Upper lobe of left lung (tissue), 6 donors: ENCODE results near the gene TGFB1I1. TPM values are rescaled to one million over a fixed set of nuclear protein-coding genes. Genes with fewer than 3 reads are reported as not detected.

Source experiments
- ATAC-seq, 2 donors: fragments of 200-7000 bp; cut with Tn5 transposase; one replicate each; pipeline ENCODE4 v1.9.1; 2022; ENCODE audit warnings: mild to moderate bottlenecking in 2 of 2, moderate library complexity in 2 of 2; ENCODE audit not compliant: low FRiP score in 2 of 2
- DNase-seq, 2 donors: peaks; one replicate each; pipeline ENCODE4 v3.0.0-alpha.2; 2019 to 2020
- H3K27ac ChIP-seq, 4 donors: fragments of 200-600 bp; sonication (generic); one replicate each; pipeline ENCODE4 v1.5.1; 2016 to 2019
- H3K27me3 ChIP-seq, 4 donors: fragments of 200-600 bp; sonication (generic); one replicate each; pipeline ENCODE4 v1.5.1; 2017 to 2019
- H3K36me3 ChIP-seq, 4 donors: fragments of 200-600 bp; sonication (generic); one replicate each; pipeline ENCODE4 v1.5.1; 2016 to 2019
- H3K4me1 ChIP-seq, 4 donors: fragments of 200-600 bp; sonication (generic); one replicate each; pipeline ENCODE4 v1.5.1; 2018 to 2019
- H3K4me3 ChIP-seq, 4 donors: fragments of 200-600 bp; sonication (generic); one replicate each; pipeline ENCODE4 v1.5.1; 2017 to 2019; ENCODE audit warnings: mild to moderate bottlenecking in 2 of 4, moderate library complexity in 1 of 4
- H3K9me3 ChIP-seq, 4 donors: fragments of 200-600 bp; sonication (generic); one replicate each; pipeline ENCODE4 v1.5.1; 2018 to 2019
- EP300 ChIP-seq, 4 donors: sonication (generic); formaldehyde crosslinking; IDR thresholded peaks; one replicate each; pipeline ENCODE4 v1.5.1; 2017; ENCODE audit warnings: antibody characterized with exemption in 4 of 4, control low read depth in 2 of 4
- POLR2A ChIP-seq, 4 donors: fragments of 450-650 bp; IDR thresholded peaks; one replicate each; pipeline ENCODE4 v1.5.1; 2016 to 2017; ENCODE audit warnings: antibody characterized with exemption in 4 of 4, mild to moderate bottlenecking in 2 of 4
- POLR2AphosphoS5 ChIP-seq, 2 donors: sonication (generic); formaldehyde crosslinking; IDR thresholded peaks; one replicate each; pipeline ENCODE4 v1.5.1; 2017; ENCODE audit warnings: antibody characterized with exemption in 2 of 2
- WGBS, 2 donors: methylation state at CpG; one replicate each; pipeline ENCODE4 v1.1.5; 2017 to 2018; 5-methylcytosine and 5-hydroxymethylcytosine counted together
- total RNA-seq, 6 donors: library from RNA; depleted of rRNA in 4 of 6; stranded (reverse); fragments of >200 nt in 4 of 6; gene quantifications; one replicate each; pipeline versions ENCODE4 v1.1.0 to v1.2.1, GENCODE V29; 2016 to 2021
- TF ChIP-seq, protein P1 (sequence below), 6 experiments: fragments of 450-650 bp in 4 of 6; fragments of 200-600 bp in 2 of 6; sonication (generic) in 2 of 6; IDR thresholded peaks; one replicate each; pipeline ENCODE4 v1.5.1; 2016 to 2019; ENCODE audit warnings: antibody characterized with exemption in 6 of 6
- donor health status: DM: no; HTN: no; CAD: no; lungs with moderate emphysema.
- donor health status: DM: no; HTN: yes; CAD: no; lungs with severe emphysema.

Gene TGFB1I1
- total RNA-seq, 6 donors from 2014 or later: 21.0 to 62.8 (median 27.8) TPM

DNA sequence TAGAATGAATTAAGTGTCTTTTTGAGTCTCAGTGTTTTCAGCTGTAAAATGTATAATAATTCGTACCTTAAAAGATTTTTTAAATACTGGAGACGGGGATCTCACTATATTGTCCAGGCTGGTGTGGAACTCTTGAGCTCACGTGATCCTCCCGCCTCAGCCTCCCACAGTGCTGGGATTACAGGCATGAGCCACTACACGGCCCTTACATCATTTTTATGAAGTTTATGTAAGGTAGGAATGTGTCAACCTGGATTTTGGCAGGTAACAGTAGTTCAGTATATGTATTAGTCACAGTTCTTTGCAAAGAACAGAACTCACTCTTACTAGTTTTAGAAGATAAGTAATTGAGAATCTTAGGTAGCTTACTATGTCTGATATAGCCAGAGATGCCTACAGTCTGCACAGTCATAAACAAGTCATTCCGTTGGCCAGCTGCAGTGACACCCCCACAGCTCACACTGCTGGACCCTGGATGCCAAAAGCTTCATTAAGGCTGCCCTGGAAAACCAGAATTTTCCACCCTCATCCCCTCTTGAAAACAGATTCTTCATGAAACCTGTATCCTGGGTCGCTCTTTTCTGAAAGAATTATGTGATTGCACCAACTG lies 43.2 kb upstream of the TGFB1I1 start:
- TF ChIP-seq, protein P1, sequence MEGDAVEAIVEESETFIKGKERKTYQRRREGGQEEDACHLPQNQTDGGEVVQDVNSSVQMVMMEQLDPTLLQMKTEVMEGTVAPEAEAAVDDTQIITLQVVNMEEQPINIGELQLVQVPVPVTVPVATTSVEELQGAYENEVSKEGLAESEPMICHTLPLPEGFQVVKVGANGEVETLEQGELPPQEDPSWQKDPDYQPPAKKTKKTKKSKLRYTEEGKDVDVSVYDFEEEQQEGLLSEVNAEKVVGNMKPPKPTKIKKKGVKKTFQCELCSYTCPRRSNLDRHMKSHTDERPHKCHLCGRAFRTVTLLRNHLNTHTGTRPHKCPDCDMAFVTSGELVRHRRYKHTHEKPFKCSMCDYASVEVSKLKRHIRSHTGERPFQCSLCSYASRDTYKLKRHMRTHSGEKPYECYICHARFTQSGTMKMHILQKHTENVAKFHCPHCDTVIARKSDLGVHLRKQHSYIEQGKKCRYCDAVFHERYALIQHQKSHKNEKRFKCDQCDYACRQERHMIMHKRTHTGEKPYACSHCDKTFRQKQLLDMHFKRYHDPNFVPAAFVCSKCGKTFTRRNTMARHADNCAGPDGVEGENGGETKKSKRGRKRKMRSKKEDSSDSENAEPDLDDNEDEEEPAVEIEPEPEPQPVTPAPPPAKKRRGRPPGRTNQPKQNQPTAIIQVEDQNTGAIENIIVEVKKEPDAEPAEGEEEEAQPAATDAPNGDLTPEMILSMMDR (IDR thresholded peaks at IDR 0.05): no peak
- no peak for TF ChIP-seq POLR2A (IDR thresholded peaks at IDR 0.05)
- no peak for TF ChIP-seq POLR2AphosphoS5 (IDR thresholded peaks at IDR 0.05)
- TF ChIP-seq EP300 (IDR thresholded peaks at IDR 0.05): no peak
- DNase-seq (no peak), ATAC-seq (no peak)
- 80 to 81% methylated on average over 7 of the region's 7 CpGs for WGBS, 2 donors
- H3K4me3 ChIP-seq: no peak overlapping the region
- H3K4me1 ChIP-seq: peaks cover 3 to 6% (median 5%) of the 10 kb centered on the region in 4 donors
- H3K36me3 ChIP-seq: no peaks in the 10 kb centered on the region
- H3K27me3 ChIP-seq: no peaks in the 10 kb centered on the region
- no peaks in the 10 kb centered on the region for H3K9me3 ChIP-seq
- H3K27ac ChIP-seq: no peak overlapping the region

DNA sequence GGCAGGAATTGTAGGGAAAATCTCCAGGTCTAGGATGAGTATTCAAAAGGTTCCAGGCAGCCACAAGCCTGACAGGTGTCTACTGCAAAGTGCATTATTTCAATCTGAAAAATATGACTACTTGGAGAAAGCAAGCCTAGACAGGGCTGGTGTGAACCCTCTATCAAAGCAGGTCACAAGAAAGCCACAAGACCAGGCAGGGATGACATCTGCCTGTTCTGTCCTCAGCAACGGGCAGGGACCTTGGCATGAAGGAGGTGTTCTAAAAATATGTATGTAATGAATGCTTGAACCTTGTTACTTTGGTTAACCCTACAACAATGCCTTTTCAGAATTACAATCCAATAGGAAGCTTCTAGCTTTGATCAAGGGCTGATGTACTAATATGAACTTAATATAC lies 42.6 kb upstream of the TGFB1I1 start:
- Histone ChIP-seq H3K36me3 (no peaks in the 10 kb centered on the region), H3K9me3 (no peaks in the 10 kb centered on the region), H3K4me3 (no peak overlapping the region), H3K27me3 (no peaks in the 10 kb centered on the region), H3K4me1 (peaks cover 3 to 6% (median 5%) of the 10 kb centered on the region in 4 donors), H3K27ac (no peak overlapping the region)
- ATAC-seq (no peak), DNase-seq (no peak)
- TF ChIP-seq, protein P1 (IDR thresholded peaks at IDR 0.05): no peak
- WGBS, 2 donors: 13 to 50% methylated on average over 1 of the region's 1 CpG

DNA sequence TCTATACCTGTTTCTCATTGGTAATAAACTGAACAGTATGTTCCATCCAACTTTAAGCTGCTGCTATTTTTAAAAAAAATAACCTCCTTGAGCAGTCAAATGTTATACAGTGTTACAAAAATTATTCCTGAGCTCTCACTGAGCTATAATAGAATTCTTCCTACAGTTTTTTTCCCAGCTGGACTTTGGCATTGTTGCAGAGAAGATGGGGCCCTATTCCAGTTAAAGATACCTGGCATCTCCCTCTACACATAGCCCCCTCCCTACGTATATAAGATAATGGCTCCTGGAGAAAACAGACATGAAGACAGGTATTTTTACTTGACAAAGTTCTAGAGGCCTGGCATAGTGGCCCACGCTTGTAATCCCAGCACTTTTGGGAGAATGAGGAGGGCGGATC lies 42.2 kb upstream of the TGFB1I1 start:
- no peaks in the 10 kb centered on the region for H3K27me3 ChIP-seq
- no peaks in the 10 kb centered on the region for H3K36me3 ChIP-seq
- H3K27ac ChIP-seq: no peak overlapping the region
- no peak overlapping the region for H3K4me3 ChIP-seq
- ATAC-seq (no peak), DNase-seq (no peak)
- peaks cover 3 to 6% (median 5%) of the 10 kb centered on the region in 4 donors for H3K4me1 ChIP-seq
- no peaks in the 10 kb centered on the region for H3K9me3 ChIP-seq
- TF ChIP-seq POLR2A (IDR thresholded peaks at IDR 0.05) (no peak), EP300 (IDR thresholded peaks at IDR 0.05) (no peak), POLR2AphosphoS5 (IDR thresholded peaks at IDR 0.05) (no peak)
- TF ChIP-seq, protein P1 (IDR thresholded peaks at IDR 0.05): no peak
- 83 to 89% methylated on average over 3 of the region's 3 CpGs for WGBS, 2 donors

DNA sequence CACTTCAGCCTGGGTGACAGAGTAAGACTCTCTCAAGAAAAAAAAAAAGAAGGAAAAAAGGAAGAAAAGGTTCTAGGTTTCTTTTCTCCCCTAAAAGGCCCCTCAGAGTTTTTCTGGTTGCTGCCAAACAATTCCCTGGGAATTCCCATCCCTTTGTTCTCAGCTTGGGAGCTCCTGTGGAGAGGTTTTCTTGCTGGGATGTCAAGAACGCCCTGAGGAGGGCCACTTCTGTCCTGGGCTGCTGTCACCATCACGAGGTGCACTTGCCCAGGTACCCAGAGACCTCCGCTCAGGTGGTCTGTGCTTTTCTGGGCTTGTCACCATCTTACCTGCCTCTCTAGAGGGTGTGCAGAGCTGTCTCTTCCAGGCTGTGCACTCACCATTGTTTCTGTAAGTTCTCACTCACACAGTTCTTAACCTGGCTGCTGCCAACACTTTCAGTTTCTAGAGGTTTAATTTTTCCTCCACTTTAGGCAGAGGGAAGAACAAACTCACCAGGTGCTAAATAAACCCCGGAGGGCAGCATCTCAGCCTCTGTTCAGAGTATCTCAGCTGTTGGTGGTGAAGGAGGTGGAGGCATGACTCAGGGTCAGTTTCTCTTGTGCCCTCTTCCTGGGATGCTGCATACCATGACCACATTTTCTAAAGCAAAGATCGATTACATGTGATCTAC lies 41.4 kb upstream of the TGFB1I1 start:
- Histone ChIP-seq H3K4me3 (no peak overlapping the region), H3K36me3 (no peaks in the 10 kb centered on the region), H3K4me1 (peaks cover 3 to 6% (median 5%) of the 10 kb centered on the region in 4 donors), H3K27me3 (no peaks in the 10 kb centered on the region), H3K9me3 (no peaks in the 10 kb centered on the region), H3K27ac (no peak overlapping the region)
- 55 to 58% methylated on average over 5 of the region's 5 CpGs for WGBS, 2 donors
- no peak for TF ChIP-seq POLR2A (IDR thresholded peaks at IDR 0.05)
- no peak for TF ChIP-seq POLR2AphosphoS5 (IDR thresholded peaks at IDR 0.05)
- TF ChIP-seq, protein P1 (IDR thresholded peaks at IDR 0.05): no peak
- TF ChIP-seq EP300 (IDR thresholded peaks at IDR 0.05): no peak
- ATAC-seq: no peak
- no peak for DNase-seq
